ENCODE results near the gene AP3S2. TPM values are rescaled to one million over a fixed set of nuclear protein-coding genes. Genes with fewer than 3 reads are reported as not detected.

The AP3S2 gene
- total and polyA plus RNA-seq, 2 experiments from 2014 or later, result 9.4 to 93.3 TPM

DNA sequence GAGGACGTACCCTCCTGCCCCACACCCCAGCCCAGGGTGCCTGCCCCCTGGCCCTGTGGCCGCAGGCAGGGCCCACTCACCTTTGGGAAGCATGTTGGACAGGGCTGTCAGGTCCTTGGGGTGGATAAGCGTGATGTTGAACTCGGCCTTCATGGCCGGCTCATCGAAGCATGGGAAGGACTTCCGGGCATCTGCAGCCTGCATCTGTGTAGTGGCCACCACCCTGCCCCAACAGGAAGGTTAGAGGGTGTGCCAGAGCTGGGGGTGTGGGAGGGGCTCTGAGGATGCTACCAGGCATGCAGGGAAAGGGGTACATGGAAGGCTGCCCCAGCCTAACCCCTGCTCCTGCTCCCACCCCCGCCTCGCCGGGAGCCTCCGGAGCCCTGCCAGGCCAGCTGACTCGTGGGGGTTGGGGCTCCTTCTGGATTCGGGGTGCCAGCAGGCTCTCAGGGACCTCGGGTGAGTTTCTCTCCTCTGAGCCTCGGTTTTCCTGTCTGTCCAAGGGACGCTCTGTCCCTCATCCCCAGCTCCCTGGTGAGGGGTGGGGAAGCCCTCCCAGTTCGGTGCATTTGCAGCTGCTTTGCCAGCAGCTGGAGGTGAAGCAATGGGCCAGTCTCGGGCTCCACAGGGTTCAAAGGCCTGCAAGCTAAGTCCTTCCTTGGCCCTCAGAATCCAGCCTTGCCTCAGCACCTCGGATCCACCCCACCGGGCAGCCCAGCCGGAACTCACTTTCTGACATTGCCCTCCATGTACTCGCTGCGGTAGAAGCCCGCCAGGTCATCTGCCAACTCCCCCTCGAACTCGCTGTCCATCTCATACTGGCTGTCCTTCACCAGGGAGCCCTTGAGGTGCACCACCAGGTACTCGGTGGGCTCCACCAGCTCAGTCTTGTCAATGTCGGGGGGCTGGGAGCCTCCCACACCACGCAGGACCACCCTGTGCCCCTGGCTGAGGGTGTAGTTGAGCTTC, 88.3 kb downstream of the AP3S2 start:
- H3K4me2 ChIP-seq, result no peak overlapping the region
- H3K36me3 ChIP-seq (ENCODE audit: insufficient read depth), result no peaks in the 10 kb centered on the region
- no peaks in the 10 kb centered on the region for H3K79me2 ChIP-seq (replicated peaks; ENCODE audit: insufficient read depth)
- no peaks in the 10 kb centered on the region for H3K27me3 ChIP-seq (ENCODE audit: insufficient read depth)
- H3K27ac Mint-ChIP-seq, result no peak overlapping the region
- no peaks in the 10 kb centered on the region for H3K9me2 ChIP-seq (ENCODE audit: insufficient read depth)
- H3F3A ChIP-seq (replicated peaks; ENCODE audit: low read depth), result no peaks in the 10 kb centered on the region
- H3K4me3 Mint-ChIP-seq, result no peak overlapping the region
- H3K27me3 Mint-ChIP-seq (ENCODE audit: insufficient read depth, low read depth, poor library complexity), result peaks cover 24% of the 10 kb centered on the region
- peaks cover 18% of the 10 kb centered on the region for H3K4me1 Mint-ChIP-seq
- ATAC-seq (no peak), DNase-seq (ENCODE audit: low spot score) (no peak)
- no peak overlapping the region for H2AFZ ChIP-seq
- no peaks in the 10 kb centered on the region for H3K9me3 Mint-ChIP-seq
- TF ChIP-seq STAT1 (IDR thresholded peaks at IDR 0.05; ENCODE audit: unreplicated experiment), result no peak
- no peak for TF ChIP-seq REST (IDR thresholded peaks at IDR 0.05; ENCODE audit: unreplicated experiment)
- no peak for TF ChIP-seq POLR2AphosphoS5 (IDR thresholded peaks at IDR 0.05; ENCODE audit: low read depth)
- TF ChIP-seq ZNF331 (CRISPR knock-in tag; IDR thresholded peaks at IDR 0.05; ENCODE audit: low read depth), result no peak
- H3K4me1 ChIP-seq (ENCODE audit: insufficient read depth), result no peaks in the 10 kb centered on the region; the same call in 1 of the 2 replicates
- no peaks in the 10 kb centered on the region; the same call in 2 of the 3 replicates for H3K36me3 Mint-ChIP-seq (ENCODE audit: low read depth)
- no peak overlapping the region for H3K27ac ChIP-seq (ENCODE audit: low read depth)
- no peak overlapping the region for H3K4me3 ChIP-seq
- H4K20me1 ChIP-seq (replicated peaks; ENCODE audit: insufficient read depth), result no peaks in the 10 kb centered on the region

DNA sequence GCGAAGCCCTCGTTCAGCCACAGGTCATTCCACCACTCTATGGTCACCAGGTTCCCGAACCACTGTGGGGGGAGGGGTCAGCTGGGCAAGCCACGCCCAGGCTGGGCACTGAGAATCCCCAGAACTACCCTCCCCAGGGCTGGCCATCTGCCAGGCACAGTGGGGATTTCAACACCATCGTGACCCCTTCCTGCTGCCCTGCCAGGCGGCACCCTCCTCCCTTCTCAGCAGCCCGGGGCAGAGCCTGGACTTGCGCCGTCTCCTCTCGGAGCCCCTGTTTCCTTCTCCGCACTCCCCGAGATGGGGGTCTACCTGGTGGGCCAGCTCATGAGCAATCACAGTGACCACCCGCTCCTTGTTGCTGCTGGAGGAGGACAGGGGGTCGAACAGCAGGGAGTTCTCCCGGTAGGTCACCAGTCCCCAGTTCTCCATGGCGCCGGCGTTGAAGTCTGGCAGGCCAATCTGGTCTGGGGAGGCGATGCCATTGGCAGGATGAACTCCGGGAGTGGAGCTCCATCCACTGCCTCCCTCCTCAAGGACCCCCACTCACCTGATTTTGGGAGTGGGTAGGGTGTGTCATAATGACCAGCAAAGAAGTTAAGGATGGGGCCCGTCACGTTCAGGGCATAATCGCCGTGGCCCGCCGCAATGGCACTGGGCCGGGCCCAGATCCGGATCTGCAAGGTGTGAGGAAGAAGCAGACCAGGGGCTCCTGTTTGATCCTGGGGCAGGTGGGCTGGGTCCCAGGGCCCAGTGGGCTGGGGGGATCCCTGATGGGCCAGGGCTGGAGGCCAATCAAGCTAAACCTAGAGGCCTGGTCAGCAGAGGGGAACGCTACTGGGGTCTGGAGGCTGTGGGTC, 89.6 kb downstream of the AP3S2 start:
- Mint-ChIP-seq H3K4me3 (no peak overlapping the region), H3K27me3 (ENCODE audit: insufficient read depth, low read depth, poor library complexity) (peaks cover 20% of the 10 kb centered on the region), H3K27ac (no peak overlapping the region), H3K9me3 (no peaks in the 10 kb centered on the region), H3K4me1 (peaks cover 18% of the 10 kb centered on the region), H3K36me3 (ENCODE audit: low read depth) (no peaks in the 10 kb centered on the region; the same call in 2 of the 3 replicates)
- Histone ChIP-seq H3F3A (replicated peaks; ENCODE audit: low read depth) (no peaks in the 10 kb centered on the region), H3K27me3 (ENCODE audit: insufficient read depth) (no peaks in the 10 kb centered on the region), H2AFZ (no peak overlapping the region), H3K27ac (ENCODE audit: low read depth) (no peak overlapping the region), H3K4me3 (no peak overlapping the region), H3K4me1 (ENCODE audit: insufficient read depth) (no peaks in the 10 kb centered on the region; the same call in 1 of the 2 replicates), H4K20me1 (replicated peaks; ENCODE audit: insufficient read depth) (no peaks in the 10 kb centered on the region), H3K79me2 (replicated peaks; ENCODE audit: insufficient read depth) (no peaks in the 10 kb centered on the region), H3K9me2 (ENCODE audit: insufficient read depth) (no peaks in the 10 kb centered on the region), H3K36me3 (ENCODE audit: insufficient read depth) (no peaks in the 10 kb centered on the region), H3K4me2 (no peak overlapping the region)
- no peak for DNase-seq (ENCODE audit: low spot score)
- no peak for ATAC-seq
- TF ChIP-seq ZNF331 (CRISPR knock-in tag; IDR thresholded peaks at IDR 0.05; ENCODE audit: low read depth), result no peak
- TF ChIP-seq NANOG (IDR thresholded peaks at IDR 0.05; ENCODE audit: borderline replicate concordance), result no peak
- TF ChIP-seq, protein P1, sequence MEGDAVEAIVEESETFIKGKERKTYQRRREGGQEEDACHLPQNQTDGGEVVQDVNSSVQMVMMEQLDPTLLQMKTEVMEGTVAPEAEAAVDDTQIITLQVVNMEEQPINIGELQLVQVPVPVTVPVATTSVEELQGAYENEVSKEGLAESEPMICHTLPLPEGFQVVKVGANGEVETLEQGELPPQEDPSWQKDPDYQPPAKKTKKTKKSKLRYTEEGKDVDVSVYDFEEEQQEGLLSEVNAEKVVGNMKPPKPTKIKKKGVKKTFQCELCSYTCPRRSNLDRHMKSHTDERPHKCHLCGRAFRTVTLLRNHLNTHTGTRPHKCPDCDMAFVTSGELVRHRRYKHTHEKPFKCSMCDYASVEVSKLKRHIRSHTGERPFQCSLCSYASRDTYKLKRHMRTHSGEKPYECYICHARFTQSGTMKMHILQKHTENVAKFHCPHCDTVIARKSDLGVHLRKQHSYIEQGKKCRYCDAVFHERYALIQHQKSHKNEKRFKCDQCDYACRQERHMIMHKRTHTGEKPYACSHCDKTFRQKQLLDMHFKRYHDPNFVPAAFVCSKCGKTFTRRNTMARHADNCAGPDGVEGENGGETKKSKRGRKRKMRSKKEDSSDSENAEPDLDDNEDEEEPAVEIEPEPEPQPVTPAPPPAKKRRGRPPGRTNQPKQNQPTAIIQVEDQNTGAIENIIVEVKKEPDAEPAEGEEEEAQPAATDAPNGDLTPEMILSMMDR (conservative IDR thresholded peaks at IDR 0.05; ENCODE audit: low read depth in 2 of 2), result no peak
- TF ChIP-seq POLR2AphosphoS5 (IDR thresholded peaks at IDR 0.05; ENCODE audit: low read depth), result no peak
- no peak for TF ChIP-seq ZNF114 (CRISPR knock-in tag; IDR thresholded peaks at IDR 0.05)
- no peak for TF ChIP-seq EZH2 (IDR thresholded peaks at IDR 0.05; ENCODE audit: low read depth, unreplicated experiment)
- no peak for TF ChIP-seq CREB1 (CRISPR knock-in tag; IDR thresholded peaks at IDR 0.05; ENCODE audit: low read depth)
- TF ChIP-seq EZH2phosphoT487 (IDR thresholded peaks at IDR 0.05; ENCODE audit: unreplicated experiment), result no peak
- no peak for TF ChIP-seq ETS1 (IDR thresholded peaks at IDR 0.05)
- no peak for TF ChIP-seq STAT1 (IDR thresholded peaks at IDR 0.05; ENCODE audit: unreplicated experiment)
- no peak for TF ChIP-seq JUNB (IDR thresholded peaks at IDR 0.05; ENCODE audit: unreplicated experiment)

Measured in GM23338 (cell line).